T-helper 2 cell (primary cell): ENCODE measurements around the gene SMARCD1.
"Not testable (repeated sequence)": the region's sequence is repeated elsewhere in the genome, so short reads cannot be mapped to it uniquely, and the experiment has no call there.

ENCODE experiments used
- DNase-seq, 5 experiments: peaks; one replicate each; pipeline versions ENCODE4 v3.0.0 to v3.0.0-alpha.2; 2012 to 2022

The SMARCD1 gene

GRCh38 chr12:50078281-50078680 is 6.9 kb upstream of the SMARCD1 start:
- DNase-seq, result no peak

- no peak for DNase-seq
Measured at GRCh38 chr12:50079771-50080170, 5.4 kb upstream of the SMARCD1 start.

DNA sequence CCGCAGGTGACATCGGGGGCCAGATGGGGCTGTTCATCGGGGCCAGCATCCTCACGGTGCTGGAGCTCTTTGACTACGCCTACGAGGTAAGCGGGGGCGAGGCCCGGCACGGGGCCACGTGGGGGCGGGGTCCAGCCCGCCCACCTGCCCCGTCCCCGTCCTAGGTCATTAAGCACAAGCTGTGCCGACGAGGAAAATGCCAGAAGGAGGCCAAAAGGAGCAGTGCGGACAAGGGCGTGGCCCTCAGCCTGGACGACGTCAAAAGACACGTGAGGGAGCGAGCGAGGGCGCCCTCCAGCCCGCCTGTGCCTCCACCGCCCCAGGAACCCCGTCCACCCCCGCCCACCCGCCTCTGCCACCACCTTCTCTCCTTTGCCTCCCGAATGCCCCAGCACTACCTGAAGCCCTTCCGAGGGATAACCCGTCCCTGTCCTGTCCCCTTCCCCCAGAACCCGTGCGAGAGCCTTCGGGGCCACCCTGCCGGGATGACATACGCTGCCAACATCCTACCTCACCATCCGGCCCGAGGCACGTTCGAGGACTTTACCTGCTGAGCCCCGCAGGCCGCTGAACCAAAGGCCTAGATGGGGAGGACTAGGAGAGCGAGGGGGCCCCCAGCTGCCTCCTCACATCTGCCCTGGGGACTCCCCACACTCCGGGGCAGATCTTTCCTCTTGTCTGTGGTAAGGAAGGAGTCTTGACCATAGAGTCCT is 3.9 kb upstream of the SMARCD1 start:
- no peak for DNase-seq

- DNase-seq, result no peak
Measured at GRCh38 chr12:50082644-50083043, 2.5 kb upstream of the SMARCD1 start.

DNA sequence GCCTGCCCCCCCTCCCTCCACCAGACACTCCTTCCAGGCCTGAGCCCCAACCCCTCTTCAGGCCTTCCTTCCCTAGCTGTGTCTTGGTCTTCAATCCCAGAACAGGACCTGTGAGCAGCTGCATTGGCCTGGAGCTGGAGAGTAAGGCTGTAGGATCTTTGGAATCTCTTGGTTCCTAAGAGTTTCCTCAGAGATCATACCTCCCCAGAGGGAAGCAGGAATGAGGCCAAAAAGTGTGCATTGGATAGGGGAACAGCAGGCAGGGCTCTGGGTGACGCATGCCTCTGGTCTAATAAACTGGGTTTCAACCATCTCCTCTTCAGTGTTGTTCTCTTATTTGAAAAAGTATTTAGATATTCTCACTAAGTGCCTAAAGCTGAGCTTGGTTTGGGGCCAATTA is 1.8 kb upstream of the SMARCD1 start:
- no peak for DNase-seq

- not testable (repeated sequence) for DNase-seq
Measured at GRCh38 chr12:50084409-50084774, 750 bp upstream of the SMARCD1 start.

GRCh38 chr12:50085615-50086072 is 502 bp downstream of the SMARCD1 start:
- no peak for DNase-seq

GRCh38 chr12:50086148-50086547 is 1.0 kb downstream of the SMARCD1 start:
- no peak for DNase-seq

GRCh38 chr12:50087151-50087550 is 2.0 kb downstream of the SMARCD1 start:
- no peak for DNase-seq

DNA sequence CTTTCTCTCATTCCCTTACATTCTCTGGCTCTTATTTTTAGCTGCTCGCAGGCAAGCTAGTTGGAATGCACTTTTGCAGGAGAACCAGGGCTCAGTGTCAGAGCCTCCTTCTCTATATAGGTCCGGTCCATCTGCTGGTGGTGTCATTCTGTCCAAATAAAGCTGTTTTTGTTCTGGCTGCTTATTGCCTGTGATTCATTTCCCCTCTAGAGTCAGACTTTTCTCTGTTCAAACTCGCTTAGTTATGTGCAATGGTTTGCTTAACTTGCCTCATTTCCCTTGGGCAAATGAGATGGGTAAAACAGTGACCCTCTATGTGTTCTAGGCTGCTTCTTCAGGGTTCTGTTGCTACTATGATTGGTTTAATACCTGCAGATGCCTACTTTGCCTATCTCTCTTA is 2.9 kb downstream of the SMARCD1 start:
- DNase-seq, result no peak

- DNase-seq, result peak in 3 of 5 experiments; percentile 28 to 69 (median 36)
Measured at GRCh38 chr12:50088577-50089335, 3.6 kb downstream of the SMARCD1 start.

GRCh38 chr12:50089730-50090129 is 4.6 kb downstream of the SMARCD1 start:
- DNase-seq, result no peak

DNA sequence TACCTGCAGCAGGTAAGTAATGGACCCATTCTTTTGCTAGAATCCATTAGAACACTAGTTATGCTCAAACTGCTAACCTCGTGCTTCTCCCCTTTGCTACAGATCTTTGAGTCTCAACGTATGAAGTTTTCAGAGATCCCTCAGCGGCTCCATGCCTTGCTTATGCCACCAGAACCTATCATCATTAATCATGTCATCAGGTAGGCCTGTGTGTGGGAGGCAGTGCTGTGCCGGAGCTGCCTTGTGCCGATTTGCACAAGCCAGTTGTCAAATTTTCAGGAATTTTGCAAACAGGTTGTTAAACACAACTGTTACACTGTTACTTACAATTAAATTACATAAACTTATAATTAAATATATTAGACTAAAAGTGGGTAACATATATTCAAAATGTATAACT is 5.2 kb downstream of the SMARCD1 start:
- no peak for DNase-seq

- DNase-seq, result no peak
Measured at GRCh38 chr12:50097952-50098351, 12.8 kb downstream of the SMARCD1 start.

- DNase-seq, result no peak
Measured at GRCh38 chr12:50099302-50100008, 14.3 kb downstream of the SMARCD1 start.

- no peak for DNase-seq
Measured at GRCh38 chr12:50100561-50100960, 15.4 kb downstream of the SMARCD1 start.

GRCh38 chr12:50101663-50102062 is 16.5 kb downstream of the SMARCD1 start:
- no peak for DNase-seq

DNA sequence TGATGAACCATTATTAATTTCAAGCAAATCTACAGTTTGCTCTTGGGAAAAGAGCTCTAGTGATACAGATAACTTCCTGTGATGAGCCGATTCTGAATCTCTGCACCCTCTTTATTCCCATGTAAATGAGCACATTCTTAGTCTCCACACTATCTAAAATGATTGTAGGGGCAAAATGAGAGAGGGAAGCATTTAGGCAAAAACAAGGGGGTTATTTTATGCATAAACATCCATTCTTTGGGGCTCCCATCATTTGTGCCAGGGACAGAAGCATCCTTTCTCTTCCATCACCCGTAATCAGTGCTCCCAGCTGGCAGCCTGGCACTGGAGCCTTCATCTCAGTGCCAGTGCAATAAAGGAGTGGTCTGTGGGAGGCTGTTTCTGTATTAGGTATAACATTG is 17.0 kb downstream of the SMARCD1 start:
- DNase-seq, result no peak

DNA sequence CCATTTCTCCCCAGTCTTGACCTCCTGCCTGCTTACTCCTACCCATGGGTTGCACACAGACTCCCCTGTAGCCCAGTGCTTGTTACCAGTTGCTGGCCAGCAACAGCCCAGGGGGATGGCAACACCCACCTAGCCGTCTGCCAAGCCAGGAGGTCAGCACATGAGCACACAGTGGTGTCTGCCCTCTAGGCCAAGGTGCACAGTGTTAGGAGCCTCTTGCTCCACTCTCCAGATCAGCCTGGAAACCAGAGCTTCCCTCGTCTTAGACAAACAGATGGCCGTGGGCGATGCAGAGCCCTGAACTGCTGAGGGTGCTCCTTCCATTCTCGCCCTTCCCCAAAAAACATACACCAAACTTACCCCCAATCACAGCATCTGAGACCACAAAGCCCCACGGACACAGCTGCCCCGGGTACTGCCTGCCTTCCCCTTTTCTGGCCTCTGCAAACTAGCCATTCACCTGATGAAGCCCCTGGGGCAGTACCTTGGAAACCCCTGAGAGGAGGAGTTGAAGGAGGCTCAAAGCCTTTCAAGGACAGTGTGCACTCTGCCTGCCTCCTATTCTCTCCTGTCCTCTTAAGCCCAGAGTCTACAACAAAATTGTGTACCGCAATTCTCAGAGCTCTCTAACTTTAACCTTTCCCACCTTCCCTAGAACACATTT is 17.6 kb downstream of the SMARCD1 start:
- DNase-seq, result no peak

DNA sequence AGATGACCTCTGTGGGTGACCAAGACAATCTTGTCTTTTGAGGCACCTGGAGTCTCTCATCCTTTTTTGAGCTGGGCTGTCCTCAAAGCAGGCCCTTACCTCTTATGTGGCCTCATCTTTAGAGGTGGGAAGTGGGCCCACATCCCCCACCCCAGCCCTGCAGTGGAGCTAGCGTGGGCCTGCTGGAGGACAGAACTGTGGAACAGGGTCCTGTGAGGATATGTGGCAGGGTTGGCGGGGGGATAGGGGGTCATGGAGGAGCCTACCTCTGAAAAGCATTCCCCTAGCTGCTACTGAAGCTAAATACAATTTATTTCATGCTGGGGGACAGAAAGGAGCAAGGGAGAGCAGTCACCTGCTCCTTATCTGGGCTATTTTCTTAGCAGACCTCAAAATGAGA is 18.2 kb downstream of the SMARCD1 start:
- DNase-seq, result no peak

DNA sequence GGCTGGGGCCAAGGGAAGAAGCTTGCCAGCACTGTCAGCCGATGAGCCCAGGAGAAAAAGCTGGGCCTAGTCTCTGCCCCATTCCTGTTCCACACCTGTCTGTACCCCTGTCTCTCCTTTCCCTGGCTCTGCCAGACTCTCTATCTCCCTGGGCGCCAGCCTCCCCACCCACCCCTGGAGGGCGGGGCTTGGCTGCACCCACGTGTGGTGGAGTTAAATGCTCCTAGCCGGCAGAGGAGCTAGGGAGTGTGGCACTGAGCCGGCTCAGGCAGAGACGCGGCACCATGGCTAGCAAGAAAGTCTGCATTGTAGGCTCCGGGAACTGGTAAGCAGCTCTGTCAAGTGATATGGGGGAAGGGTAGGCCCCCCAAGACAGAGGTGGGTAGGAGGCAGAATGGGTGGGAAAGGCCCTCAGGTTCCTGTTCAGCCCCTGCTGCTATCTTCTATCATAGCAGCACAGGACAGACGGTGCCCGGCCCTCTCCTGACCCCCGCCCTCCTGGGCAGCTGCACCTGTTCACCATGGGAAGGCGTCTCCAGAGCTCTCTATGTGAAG is 18.7 kb downstream of the SMARCD1 start, which contains the start of gene GPD1:
Gene GPD1, plus strand, starts transcription at position 242 of the 555 bp plus-strand sequence. Its CDS starts 43 bp downstream, at position 285.
- DNase-seq, result peak in 2 of 5 experiments; percentile 12 to 15
